ENCODE results near the gene ACTR6. TPM values are rescaled to one million over a fixed set of nuclear protein-coding genes. Genes with fewer than 3 reads are reported as not detected.

Gene ACTR6
- total RNA-seq, 1 experiment from 2014 or later, result 34.9 TPM

- TF ChIP-seq CTCF (conservative IDR thresholded peaks at IDR 0.05), result no peak
- no peak overlapping the region for H2BK5ac ChIP-seq (ENCODE audit: insufficient read length, low read length)
- H2BK20ac ChIP-seq (ENCODE audit: low read depth, low read length, poor library complexity, severe bottlenecking), result no peak overlapping the region
- no peak overlapping the region for H4K5ac ChIP-seq (ENCODE audit: insufficient read length, low read depth, low read length)
- no peak overlapping the region for H3K4ac ChIP-seq (ENCODE audit: low read depth, low read length)
- H4K8ac ChIP-seq (replicated peaks; ENCODE audit: insufficient read length, low read depth, low read length), result no peak overlapping the region
- no CpG with 5 or more reads among the region's 5 CpGs for WGBS (ENCODE audit: extremely low coverage, insufficient read length, low lambda C conversion rate)
- no peaks in the 10 kb centered on the region for H3K4me1 Mint-ChIP-seq
- H3K36me3 Mint-ChIP-seq (ENCODE audit: insufficient read depth in 1 of 3, low read depth in 3 of 3), result peaks cover 2 to 42% (median 27%) of the 10 kb centered on the region in 3 experiments; a peak in 5 of 7 replicates
- H3K9me3 ChIP-seq (ENCODE audit: control insufficient read depth, low read depth, low read length), result no peaks in the 10 kb centered on the region
- no peak overlapping the region for H2BK15ac ChIP-seq (ENCODE audit: low read depth, low read length)
- DNase-seq, result no peak
- H3K79me1 ChIP-seq (ENCODE audit: insufficient read depth, low read depth, low read length, poor library complexity, severe bottlenecking), result no peaks in the 10 kb centered on the region
- no peak overlapping the region for H3K4me3 Mint-ChIP-seq
- no peaks in the 10 kb centered on the region for H3K79me2 ChIP-seq (ENCODE audit: insufficient read depth, low read length)
- no peak overlapping the region for H3K4me2 ChIP-seq (ENCODE audit: insufficient read depth, insufficient read length, low read length)
- no peak overlapping the region for H3K27ac ChIP-seq (ENCODE audit: insufficient read length, low read depth, low read length)
- no peaks in the 10 kb centered on the region for H4K20me1 ChIP-seq (ENCODE audit: control insufficient read depth, insufficient read depth, insufficient read length)
- no peaks in the 10 kb centered on the region for H3K27me3 ChIP-seq (ENCODE audit: insufficient read depth, low read length)
- H3K18ac ChIP-seq (ENCODE audit: insufficient read length, low read depth, low read length), result no peak overlapping the region
- no peaks in the 10 kb centered on the region for H3K4me1 ChIP-seq (ENCODE audit: insufficient read depth, low read length)
- H3K23ac ChIP-seq (ENCODE audit: insufficient read length, low read depth, low read length), result no peak overlapping the region
- H3K27me3 Mint-ChIP-seq (ENCODE audit: low read depth), result no peaks in the 10 kb centered on the region
- H2BK12ac ChIP-seq (ENCODE audit: insufficient read length, low read depth, low read length), result no peak overlapping the region
- no peak overlapping the region for H2AK5ac ChIP-seq (ENCODE audit: insufficient read length, low read length)
- no peak overlapping the region for H2BK120ac ChIP-seq (ENCODE audit: low read depth, low read length, poor library complexity, severe bottlenecking)
- H3T11ph ChIP-seq (ENCODE audit: low read length), result no peak overlapping the region
- H4K91ac ChIP-seq (ENCODE audit: insufficient read length, low read depth, low read length), result no peak overlapping the region
- H3K23me2 ChIP-seq (ENCODE audit: insufficient read length, low read depth, low read length, poor library complexity, severe bottlenecking), result no peaks in the 10 kb centered on the region
- H3K9me3 Mint-ChIP-seq, result no peaks in the 10 kb centered on the region
- no peak overlapping the region for H3K9ac ChIP-seq (ENCODE audit: extremely low read depth, insufficient read length, low read length)
- H3K27ac Mint-ChIP-seq, result no peak overlapping the region
- no peak overlapping the region for H3K14ac ChIP-seq (ENCODE audit: insufficient read depth, low read length)
- no peak overlapping the region for H2AFZ ChIP-seq (ENCODE audit: low read length)
- no peak overlapping the region for H3K56ac ChIP-seq (ENCODE audit: insufficient read length, low read depth, low read length)
Observed at GRCh38 chr12:100219328-100220109, 18.9 kb downstream of the ACTR6 start.
